ENCODE results near the gene IHH. TPM values are rescaled to one million over a fixed set of nuclear protein-coding genes. Genes with fewer than 3 reads are reported as not detected.

Gene IHH
- total RNA-seq, result not detected in 2 replicates

DNA sequence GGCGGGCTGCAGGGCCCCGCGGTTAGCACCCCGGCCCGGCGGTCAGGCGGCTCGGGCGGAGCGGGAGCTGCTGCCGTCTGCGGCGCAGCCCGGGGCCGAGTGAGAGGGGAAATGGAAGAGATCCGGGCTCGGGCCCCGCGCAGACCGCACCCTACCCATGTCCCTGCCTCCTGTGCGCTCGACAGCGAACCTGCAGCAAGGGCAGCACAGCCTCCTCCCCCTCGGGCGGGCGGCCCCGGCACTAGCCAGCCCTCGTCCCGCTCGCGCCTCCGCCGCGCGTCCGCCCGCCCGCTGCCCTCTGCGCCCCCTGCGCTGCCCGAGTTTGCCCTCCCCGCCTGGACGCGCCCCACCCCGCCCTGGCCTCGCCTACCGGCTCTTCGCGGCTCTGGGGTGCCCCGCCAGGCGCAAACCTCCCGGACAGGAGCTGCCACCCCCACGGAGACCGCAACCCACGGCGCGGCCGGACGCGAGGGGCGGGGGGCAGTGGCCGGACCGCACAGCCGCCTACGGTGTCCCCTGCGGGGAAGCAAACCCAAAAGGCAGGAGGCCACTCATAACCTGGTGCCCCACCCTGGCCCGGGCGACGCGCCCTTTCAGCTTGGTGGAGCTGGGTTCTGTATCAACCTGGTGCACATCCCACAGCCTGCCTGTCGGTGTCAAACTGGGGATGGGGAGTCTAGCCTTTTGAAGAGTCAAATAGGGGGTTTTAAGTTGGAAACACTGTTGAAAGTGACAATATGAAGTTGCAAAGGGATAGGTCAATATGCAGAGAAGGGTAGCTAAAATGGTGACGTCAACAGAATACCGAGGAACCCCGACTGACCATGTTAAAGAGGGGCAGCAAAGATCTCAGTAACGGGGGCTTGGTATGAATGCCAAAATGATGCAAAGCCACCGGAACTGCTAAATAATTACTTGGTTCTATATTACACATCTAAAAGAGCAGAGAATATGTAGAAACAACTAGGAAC is at the start of gene IHH:
Gene IHH, minus strand, starts transcription at position 101 of the 971 bp plus-strand sequence. CDS start 454 bp downstream, outside the sequence.

GRCh38 chr2:219041252-219041651 is 19.5 kb downstream of the IHH start, which contains the start of gene CFAP65:
TSS of gene CFAP65 (minus strand) at chr2:219041516. CDS start at chr2:219039048, 2,468 bp downstream.

Other genes starting within 250 kb of the IHH start
- gene PRKAG3, start 229.1 kb downstream of the IHH start, total RNA-seq, result not detected in 2 replicates
- not detected in 2 replicates for gene WNT6, start 201.1 kb downstream of the IHH start, total RNA-seq
- gene WNT10A, start 180.1 kb downstream of the IHH start, total RNA-seq, result not detected in 2 replicates
- 0.05 TPM in 1 of 2 replicates, not detected in the other for gene CDK5R2, start 101.3 kb downstream of the IHH start, total RNA-seq
- gene FEV, start 75.7 kb downstream of the IHH start, total RNA-seq, result not detected in 2 replicates
- not detected in 2 replicates for gene CRYBA2, start 67.5 kb downstream of the IHH start, total RNA-seq
- gene CFAP65, start 19.4 kb downstream of the IHH start, total RNA-seq, result not detected in 2 replicates
- gene NHEJ1, start 99.9 kb upstream of the IHH start, total RNA-seq, result 11.3 and 15.8 TPM in 2 replicates
- gene SLC23A3, start 109.1 kb upstream of the IHH start, total RNA-seq, result 0.89 and 2.8 TPM in 2 replicates
- 20.5 and 22.7 TPM in 2 replicates for gene CNPPD1, start 116.0 kb upstream of the IHH start, total RNA-seq
- gene RETREG2, start 117.4 kb upstream of the IHH start, total RNA-seq, result 55.4 and 60.6 TPM in 2 replicates
- 11.0 and 16.0 TPM in 2 replicates for gene ZFAND2B, start 145.9 kb upstream of the IHH start, total RNA-seq
- gene ABCB6, start 158.0 kb upstream of the IHH start, total RNA-seq, result 28.1 and 52.0 TPM in 2 replicates
- gene ATG9A, start 168.7 kb upstream of the IHH start, total RNA-seq, result 31.8 and 40.6 TPM in 2 replicates
- 35.3 and 38.6 TPM in 2 replicates for gene ANKZF1, start 168.9 kb upstream of the IHH start, total RNA-seq
- 10.0 and 13.7 TPM in 2 replicates for gene GLB1L, start 184.5 kb upstream of the IHH start, total RNA-seq
- gene STK16, start 184.6 kb upstream of the IHH start, total RNA-seq, result 37.2 and 42.2 TPM in 2 replicates
- gene TUBA4B, start 192.3 kb upstream of the IHH start, total RNA-seq, result not detected in 2 replicates
- gene TUBA4A, start 193.0 kb upstream of the IHH start, total RNA-seq, result 6.5 and 6.6 TPM in 2 replicates
- gene DNAJB2, start 218.4 kb upstream of the IHH start, total RNA-seq, result 37.7 and 59.8 TPM in 2 replicates
- gene PTPRN, start 248.5 kb upstream of the IHH start, total RNA-seq, result 66.2 and 67.6 TPM in 2 replicates